ENCODE results near the gene LGR4. TPM values are rescaled to one million over a fixed set of nuclear protein-coding genes. Genes with fewer than 3 reads are reported as not detected.

Gene LGR4
- total and polyA plus RNA-seq, 2 experiments from 2014 or later = 22.6 to 99.6 TPM

DNA sequence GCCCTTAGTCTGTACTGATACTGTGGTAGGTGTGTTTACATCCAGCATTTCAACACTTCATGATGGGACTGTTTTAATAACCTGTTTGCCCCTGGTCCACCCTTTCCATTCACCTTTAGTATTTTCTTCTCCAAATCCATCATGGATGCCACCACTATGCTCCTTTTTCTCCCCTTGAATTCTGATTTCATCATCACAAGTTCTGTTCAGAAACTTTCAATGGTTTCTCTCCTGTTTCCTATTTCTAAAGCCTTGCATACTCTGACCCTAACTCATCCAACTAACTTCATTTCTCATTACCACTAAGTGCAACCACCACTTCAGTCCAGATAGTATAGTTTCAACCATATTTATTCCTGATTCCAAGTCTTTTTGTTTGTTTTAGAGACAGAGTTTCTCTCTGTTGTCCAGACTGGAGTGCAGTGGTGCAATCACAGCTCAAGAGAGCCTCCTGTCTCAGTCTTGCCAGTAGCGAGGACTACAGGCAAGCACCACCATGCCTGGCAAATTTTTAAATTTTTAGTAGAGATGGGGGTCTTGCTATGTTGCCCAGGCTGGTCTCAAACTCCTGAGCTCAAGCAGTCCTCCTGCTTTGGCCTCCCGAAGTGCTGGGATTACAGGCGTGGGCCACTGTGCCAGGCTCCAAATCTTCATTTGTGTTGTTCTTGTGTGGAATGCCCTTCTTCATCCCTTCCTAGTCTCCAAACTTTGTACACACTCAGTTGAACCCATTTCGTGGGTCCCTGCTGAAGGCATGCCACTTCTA is 35.1 kb upstream of the LGR4 start:
- no peaks in the 10 kb centered on the region for H3K9me3 Mint-ChIP-seq
- ATAC-seq = no peak
- Histone ChIP-seq H3K4me2 (peak overlapping the region; percentile 99), H3K4me3 (peak overlapping the region; percentile 92; the same call in 1 of the 2 replicates), H3K4me1 (ENCODE audit: insufficient read depth) (peaks cover 5% of the 10 kb centered on the region), H3F3A (replicated peaks; ENCODE audit: low read depth) (no peaks in the 10 kb centered on the region), H3K27ac (ENCODE audit: low read depth) (no peak overlapping the region), H3K27me3 (ENCODE audit: insufficient read depth) (no peaks in the 10 kb centered on the region), H3K9me2 (ENCODE audit: insufficient read depth) (no peaks in the 10 kb centered on the region), H3K36me3 (ENCODE audit: insufficient read depth) (no peaks in the 10 kb centered on the region), H2AFZ (no peak overlapping the region), H4K20me1 (replicated peaks; ENCODE audit: insufficient read depth) (peaks cover 19% of the 10 kb centered on the region), H3K79me2 (replicated peaks; ENCODE audit: insufficient read depth) (peaks cover 37% of the 10 kb centered on the region)
- H3K27ac Mint-ChIP-seq = peak overlapping the region; percentile 47
- peaks cover 19% of the 10 kb centered on the region for H3K4me1 Mint-ChIP-seq
- DNase-seq (ENCODE audit: low spot score) = no peak
- TF ChIP-seq, protein P1, sequence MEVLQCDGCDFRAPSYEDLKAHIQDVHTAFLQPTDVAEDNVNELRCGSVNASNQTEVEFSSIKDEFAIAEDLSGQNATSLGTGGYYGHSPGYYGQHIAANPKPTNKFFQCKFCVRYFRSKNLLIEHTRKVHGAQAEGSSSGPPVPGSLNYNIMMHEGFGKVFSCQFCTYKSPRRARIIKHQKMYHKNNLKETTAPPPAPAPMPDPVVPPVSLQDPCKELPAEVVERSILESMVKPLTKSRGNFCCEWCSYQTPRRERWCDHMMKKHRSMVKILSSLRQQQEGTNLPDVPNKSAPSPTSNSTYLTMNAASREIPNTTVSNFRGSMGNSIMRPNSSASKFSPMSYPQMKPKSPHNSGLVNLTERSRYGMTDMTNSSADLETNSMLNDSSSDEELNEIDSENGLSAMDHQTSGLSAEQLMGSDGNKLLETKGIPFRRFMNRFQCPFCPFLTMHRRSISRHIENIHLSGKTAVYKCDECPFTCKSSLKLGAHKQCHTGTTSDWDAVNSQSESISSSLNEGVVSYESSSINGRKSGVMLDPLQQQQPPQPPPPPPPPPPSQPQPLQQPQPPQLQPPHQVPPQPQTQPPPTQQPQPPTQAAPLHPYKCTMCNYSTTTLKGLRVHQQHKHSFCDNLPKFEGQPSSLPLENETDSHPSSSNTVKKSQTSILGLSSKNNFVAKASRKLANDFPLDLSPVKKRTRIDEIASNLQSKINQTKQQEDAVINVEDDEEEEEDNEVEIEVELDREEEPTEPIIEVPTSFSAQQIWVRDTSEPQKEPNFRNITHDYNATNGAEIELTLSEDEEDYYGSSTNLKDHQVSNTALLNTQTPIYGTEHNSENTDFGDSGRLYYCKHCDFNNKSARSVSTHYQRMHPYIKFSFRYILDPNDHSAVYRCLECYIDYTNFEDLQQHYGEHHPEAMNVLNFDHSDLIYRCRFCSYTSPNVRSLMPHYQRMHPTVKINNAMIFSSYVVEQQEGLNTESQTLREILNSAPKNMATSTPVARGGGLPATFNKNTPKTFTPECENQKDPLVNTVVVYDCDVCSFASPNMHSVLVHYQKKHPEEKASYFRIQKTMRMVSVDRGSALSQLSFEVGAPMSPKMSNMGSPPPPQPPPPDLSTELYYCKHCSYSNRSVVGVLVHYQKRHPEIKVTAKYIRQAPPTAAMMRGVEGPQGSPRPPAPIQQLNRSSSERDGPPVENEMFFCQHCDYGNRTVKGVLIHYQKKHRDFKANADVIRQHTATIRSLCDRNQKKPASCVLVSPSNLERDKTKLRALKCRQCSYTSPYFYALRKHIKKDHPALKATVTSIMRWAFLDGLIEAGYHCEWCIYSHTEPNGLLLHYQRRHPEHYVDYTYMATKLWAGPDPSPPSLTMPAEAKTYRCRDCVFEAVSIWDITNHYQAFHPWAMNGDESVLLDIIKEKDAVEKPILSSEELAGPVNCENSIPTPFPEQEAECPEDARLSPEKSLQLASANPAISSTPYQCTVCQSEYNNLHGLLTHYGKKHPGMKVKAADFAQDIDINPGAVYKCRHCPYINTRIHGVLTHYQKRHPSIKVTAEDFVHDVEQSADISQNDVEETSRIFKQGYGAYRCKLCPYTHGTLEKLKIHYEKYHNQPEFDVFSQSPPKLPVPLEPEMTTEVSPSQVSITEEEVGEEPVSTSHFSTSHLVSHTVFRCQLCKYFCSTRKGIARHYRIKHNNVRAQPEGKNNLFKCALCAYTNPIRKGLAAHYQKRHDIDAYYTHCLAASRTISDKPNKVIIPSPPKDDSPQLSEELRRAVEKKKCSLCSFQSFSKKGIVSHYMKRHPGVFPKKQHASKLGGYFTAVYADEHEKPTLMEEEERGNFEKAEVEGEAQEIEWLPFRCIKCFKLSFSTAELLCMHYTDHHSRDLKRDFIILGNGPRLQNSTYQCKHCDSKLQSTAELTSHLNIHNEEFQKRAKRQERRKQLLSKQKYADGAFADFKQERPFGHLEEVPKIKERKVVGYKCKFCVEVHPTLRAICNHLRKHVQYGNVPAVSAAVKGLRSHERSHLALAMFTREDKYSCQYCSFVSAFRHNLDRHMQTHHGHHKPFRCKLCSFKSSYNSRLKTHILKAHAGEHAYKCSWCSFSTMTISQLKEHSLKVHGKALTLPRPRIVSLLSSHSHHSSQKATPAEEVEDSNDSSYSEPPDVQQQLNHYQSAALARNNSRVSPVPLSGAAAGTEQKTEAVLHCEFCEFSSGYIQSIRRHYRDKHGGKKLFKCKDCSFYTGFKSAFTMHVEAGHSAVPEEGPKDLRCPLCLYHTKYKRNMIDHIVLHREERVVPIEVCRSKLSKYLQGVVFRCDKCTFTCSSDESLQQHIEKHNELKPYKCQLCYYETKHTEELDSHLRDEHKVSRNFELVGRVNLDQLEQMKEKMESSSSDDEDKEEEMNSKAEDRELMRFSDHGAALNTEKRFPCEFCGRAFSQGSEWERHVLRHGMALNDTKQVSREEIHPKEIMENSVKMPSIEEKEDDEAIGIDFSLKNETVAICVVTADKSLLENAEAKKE (CRISPR knock-in tag; IDR thresholded peaks at IDR 0.05) = no peak
- TF ChIP-seq JUNB (IDR thresholded peaks at IDR 0.05; ENCODE audit: unreplicated experiment) = no peak
- no peak for TF ChIP-seq CREB1 (CRISPR knock-in tag; IDR thresholded peaks at IDR 0.05; ENCODE audit: low read depth)
- TF ChIP-seq, protein P2, sequence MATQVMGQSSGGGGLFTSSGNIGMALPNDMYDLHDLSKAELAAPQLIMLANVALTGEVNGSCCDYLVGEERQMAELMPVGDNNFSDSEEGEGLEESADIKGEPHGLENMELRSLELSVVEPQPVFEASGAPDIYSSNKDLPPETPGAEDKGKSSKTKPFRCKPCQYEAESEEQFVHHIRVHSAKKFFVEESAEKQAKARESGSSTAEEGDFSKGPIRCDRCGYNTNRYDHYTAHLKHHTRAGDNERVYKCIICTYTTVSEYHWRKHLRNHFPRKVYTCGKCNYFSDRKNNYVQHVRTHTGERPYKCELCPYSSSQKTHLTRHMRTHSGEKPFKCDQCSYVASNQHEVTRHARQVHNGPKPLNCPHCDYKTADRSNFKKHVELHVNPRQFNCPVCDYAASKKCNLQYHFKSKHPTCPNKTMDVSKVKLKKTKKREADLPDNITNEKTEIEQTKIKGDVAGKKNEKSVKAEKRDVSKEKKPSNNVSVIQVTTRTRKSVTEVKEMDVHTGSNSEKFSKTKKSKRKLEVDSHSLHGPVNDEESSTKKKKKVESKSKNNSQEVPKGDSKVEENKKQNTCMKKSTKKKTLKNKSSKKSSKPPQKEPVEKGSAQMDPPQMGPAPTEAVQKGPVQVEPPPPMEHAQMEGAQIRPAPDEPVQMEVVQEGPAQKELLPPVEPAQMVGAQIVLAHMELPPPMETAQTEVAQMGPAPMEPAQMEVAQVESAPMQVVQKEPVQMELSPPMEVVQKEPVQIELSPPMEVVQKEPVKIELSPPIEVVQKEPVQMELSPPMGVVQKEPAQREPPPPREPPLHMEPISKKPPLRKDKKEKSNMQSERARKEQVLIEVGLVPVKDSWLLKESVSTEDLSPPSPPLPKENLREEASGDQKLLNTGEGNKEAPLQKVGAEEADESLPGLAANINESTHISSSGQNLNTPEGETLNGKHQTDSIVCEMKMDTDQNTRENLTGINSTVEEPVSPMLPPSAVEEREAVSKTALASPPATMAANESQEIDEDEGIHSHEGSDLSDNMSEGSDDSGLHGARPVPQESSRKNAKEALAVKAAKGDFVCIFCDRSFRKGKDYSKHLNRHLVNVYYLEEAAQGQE (IDR thresholded peaks at IDR 0.05; ENCODE audit: unreplicated experiment) = no peak
- no peak for TF ChIP-seq NANOG (IDR thresholded peaks at IDR 0.05; ENCODE audit: borderline replicate concordance)
- TF ChIP-seq ZNF114 (CRISPR knock-in tag; IDR thresholded peaks at IDR 0.05) = no peak
- TF ChIP-seq ZNF331 (CRISPR knock-in tag; IDR thresholded peaks at IDR 0.05; ENCODE audit: low read depth) = no peak
- peaks cover 2% of the 10 kb centered on the region for H3K27me3 Mint-ChIP-seq (ENCODE audit: insufficient read depth, low read depth, poor library complexity)
- peaks cover 2% of the 10 kb centered on the region; the same call in 1 of the 3 replicates for H3K36me3 Mint-ChIP-seq (ENCODE audit: low read depth)
- H3K4me3 Mint-ChIP-seq = peak overlapping the region; percentile 100

Data from GM23338 (cell line).